K562 (cell line): ENCODE results near the gene ZNF500. TPM values are rescaled to one million over a fixed set of nuclear protein-coding genes. Genes with fewer than 3 reads are reported as not detected.

Experiments
- ATAC-seq: fragments of 200-7000 bp; cut with Tn5 transposase; 3 replicates; pipeline ENCODE4 v1.9.1; 2020; ENCODE audit warnings: moderate library complexity
- BruUV-seq: library from RNA; stranded (reverse); fragments of 400-500 nt; replicated peaks from 2 replicates; lab custom pipeline; 2021; lab: Mats Ljungman, UMichigan
- CTCF ChIA-PET: fragments of 300-600 bp; formaldehyde crosslinking; extraction: SDS; loops from one replicate; lab custom pipeline; 2021; ENCODE audit warnings: low intra/inter-chr PET ratio; lab: Yijun Ruan, JAX
- POLR2A ChIA-PET: fragments of 300-600, 350-650 bp; sonication (Branson Sonifier 250); formaldehyde crosslinking; extraction: SDS; loops from one replicate; lab custom pipeline; 2021; ENCODE audit warnings: antibody characterized with exemption, inconsistent platforms; lab: Yijun Ruan, JAX
- DNase-seq, 4 experiments: peaks; one replicate each; pipeline versions ENCODE4 v3.0.0 to v3.0.0-alpha.2; 2011 to 2018; ENCODE audit warnings: low spot score in 3 of 4, mixed read lengths in 3 of 4; ENCODE audit errors: extremely low read depth in 1 of 4
- FAIRE-seq: peaks from 2 replicates; lab custom pipeline; 2011; peaks lifted over from hg19 to GRCh38; lab: Jason Lieb, UNC
- H2AFZ ChIP-seq: 2 replicates; pipeline ENCODE4 v1.6.0; 2011; ENCODE audit warnings: low read depth, low read length, control low read depth, inconsistent platforms
- H3K27ac ChIP-seq: fragments of 200-600 bp; 3 replicates; pipeline ENCODE4 v1.8.0; 2011; ENCODE audit warnings: low read depth, mild to moderate bottlenecking, control low read depth, inconsistent platforms, low read length, moderate library complexity, mixed read lengths; ENCODE audit errors: extremely low read depth
- H3K27me3 ChIP-seq, 2 experiments: fragments of 300-600 bp in 1 of 2; 2 replicates in 1 of 2; 3 replicates in 1 of 2; pipeline versions ENCODE4 v1.6.0 to v1.8.0; 2011; ENCODE audit warnings: inconsistent platforms in 2 of 2, low read length in 2 of 2, mild to moderate bottlenecking in 1 of 2, mixed read lengths in 1 of 2, moderate library complexity in 1 of 2; ENCODE audit not compliant: control insufficient read depth in 2 of 2, insufficient read depth in 2 of 2
- H3K36me3 ChIP-seq: fragments of 300-600 bp; 3 replicates; pipeline ENCODE4 v1.8.0; 2011; ENCODE audit warnings: mild to moderate bottlenecking, low read length, inconsistent platforms; ENCODE audit not compliant: control insufficient read depth, insufficient read depth
- H3K4me1 ChIP-seq, 2 experiments: fragments of 200-600 bp in 1 of 2; replicated peaks in 1 of 2; 2 replicates in 1 of 2; 3 replicates in 1 of 2; pipeline versions ENCODE4 v1.5.1 to v1.8.0; 2011; ENCODE audit warnings: inconsistent platforms in 2 of 2, low read length in 2 of 2, mild to moderate bottlenecking in 1 of 2, mixed read lengths in 1 of 2, moderate library complexity in 1 of 2; ENCODE audit not compliant: control insufficient read depth in 2 of 2, insufficient read depth in 2 of 2
- H3K4me2 ChIP-seq: 2 replicates; pipeline ENCODE4 v1.6.1; 2011; ENCODE audit warnings: low read length, control low read depth, inconsistent platforms, mixed read lengths; ENCODE audit not compliant: insufficient read depth
- H3K4me3 ChIP-seq: fragments of 200-600 bp; sonication (generic), shearing (Covaris generic); 2 replicates; pipeline ENCODE4 v1.5.1; 2016; ENCODE audit warnings: control low read depth, inconsistent platforms
- H3K79me2 ChIP-seq: fragments of 200-600 bp; 3 replicates; pipeline ENCODE4 v1.8.0; 2011; ENCODE audit warnings: low read length, inconsistent platforms; ENCODE audit not compliant: control insufficient read depth, insufficient read depth
- H3K9ac ChIP-seq, 2 experiments: 2 replicates each; pipeline versions ENCODE4 v1.6.0 to v1.6.1; 2011; ENCODE audit warnings: low read depth in 2 of 2, low read length in 2 of 2, control low read depth in 1 of 2, inconsistent platforms in 1 of 2, mild to moderate bottlenecking in 1 of 2, mixed read lengths in 1 of 2; ENCODE audit not compliant: insufficient read depth in 1 of 2
- H3K9me1 ChIP-seq: one replicate; pipeline ENCODE4 v1.6.0; 2011; ENCODE audit warnings: inconsistent platforms, mild to moderate bottlenecking, low read length, moderate library complexity; ENCODE audit not compliant: control insufficient read depth, insufficient read depth
- H3K9me3 ChIP-seq: replicated peaks from 2 replicates; pipeline ENCODE4 v1.5.1; 2011; ENCODE audit warnings: low read depth, low read length, inconsistent platforms; ENCODE audit not compliant: control insufficient read depth, insufficient read depth
- H4K20me1 ChIP-seq: replicated peaks from 2 replicates; pipeline ENCODE4 v1.6.1; 2011; ENCODE audit warnings: low read length, inconsistent platforms, mixed read lengths; ENCODE audit not compliant: control insufficient read depth, insufficient read depth
- CGGBP1 ChIP-seq: fragments of 250-450 bp; sonication (Bioruptor Pico); IDR thresholded peaks from 2 replicates; pipeline ENCODE4 v1.9.0; 2021; ENCODE audit warnings: mild to moderate bottlenecking
- DMBX1 ChIP-seq: fragments of 250-450 bp; sonication (Bioruptor Pico); IDR thresholded peaks from 2 replicates; pipeline ENCODE4 v1.8.0; 2022; ENCODE audit warnings: inconsistent platforms, mild to moderate bottlenecking, moderate library complexity, borderline replicate concordance
- ESRRA ChIP-seq: fragments of 450-650 bp; IDR thresholded peaks from 2 replicates; pipeline ENCODE4 v1.6.1; 2014; ENCODE audit warnings: low read depth, mild to moderate bottlenecking, moderate library complexity, borderline replicate concordance
- NBN ChIP-seq: fragments of 450-650 bp; IDR thresholded peaks from 2 replicates; pipeline ENCODE4 v1.6.1; 2016; ENCODE audit warnings: low read depth, mild to moderate bottlenecking
- SMAD1 ChIP-seq: fragments of 150-350 bp; IDR thresholded peaks from 2 replicates; pipeline ENCODE4 v1.6.1; 2014; ENCODE audit warnings: low read length, low read depth; ENCODE audit not compliant: partially characterized antibody
- WGBS: fragments of 100-300 bp; shearing (Covaris generic); methylation state at CpG from one replicate; pipeline ENCODE4 v1.1.6; 2016; ENCODE audit warnings: low coverage, mixed read lengths; ENCODE audit not compliant: insufficient coverage; ENCODE audit errors: missing lambda C conversion rate; 5-methylcytosine and 5-hydroxymethylcytosine counted together
- in situ Hi-C: fragments of 300-500 bp; cut with MboI; formaldehyde crosslinking; loops from 4 replicates; pipeline ENCODE4 v1.15.0; 2018; ENCODE audit warnings: inconsistent platforms, mixed read lengths
- intact Hi-C: fragments of 100-400 bp; cut with micrococcal nuclease; formaldehyde crosslinking; loops from 2 replicates; pipeline ENCODE4 v1.14.2; 2022
- polyA plus RNA-seq, 8 experiments: library from polyadenylated mRNA; depleted of rRNA in 4 of 8; stranded (reverse) in 5 of 8; unstranded in 3 of 8; fragments of >200 nt; fragmentation: Nextera tagmentation in 2 of 8; fragmentation: Illumina TruSeq in 1 of 8; extraction: Ambion mirVana in 2 of 8; extraction: Trizol in 1 of 8; gene quantifications; 2 replicates each; pipeline versions ENCODE4 v1.2.1 to v1.2.3, GENCODE V29; 2011 to 2014; ENCODE audit warnings: inconsistent platforms in 1 of 8, missing spikeins in 1 of 8
- total RNA-seq, 7 experiments: library from RNA; depleted of rRNA in 6 of 7; stranded (reverse); fragments of >200 nt in 6 of 7; fragmentation: Illumina TruSeq in 2 of 7; extraction: Trizol in 2 of 7; gene quantifications; 2 replicates each; pipeline versions ENCODE4 v1.2.1 to v1.2.3, GENCODE V29; 2011 to 2021; ENCODE audit warnings: low replicate concordance in 1 of 7

ZNF500 gene
- total and polyA plus RNA-seq, 9 of the 15 experiments (the other 6 are each of a cell fraction or from before 2014, with no cell fraction given), result 0.80 to 20.8 (median 5.3) TPM

- ATAC-seq (no peak), FAIRE-seq (no peak), DNase-seq (no peak)
- 80% methylated on average over 18 of the region's 21 CpGs for WGBS
- H3K4me2 ChIP-seq, result no peak overlapping the region
- H3K4me1 ChIP-seq, result peaks cover 10 to 49% of the 10 kb centered on the region in 2 experiments; a peak in 4 of 5 replicates
- intact Hi-C loops (no loop called here), in situ Hi-C loops (no loop called here)
- no peaks in the 10 kb centered on the region for H3K9me1 ChIP-seq
- H3K79me2 ChIP-seq, result peaks cover 6% of the 10 kb centered on the region; the same call in 1 of the 3 replicates
- no peaks in the 10 kb centered on the region for H3K27me3 ChIP-seq
- ChIA-PET CTCF (no interaction called here), POLR2A (interaction anchor here (0.6 to 1.2 kb wide), 2 partner anchors 9 to 144 kb away, joined by 3 to 4 read pairs; partner anchors contain the start of gene SEPTIN12)
- no peak overlapping the region; a peak in 2 of 4 replicates for H3K9ac ChIP-seq
- 0 out of 3 replicates have a peak overlapping the region, but pooled peaks have one; percentile 39 for H3K27ac ChIP-seq
- BruUV-seq, result no TSS peak
- peaks cover 13% of the 10 kb centered on the region; the same call in 1 of the 3 replicates for H3K36me3 ChIP-seq
- H2AFZ ChIP-seq, result no peak overlapping the region
- no peaks in the 10 kb centered on the region for H4K20me1 ChIP-seq
- H3K9me3 ChIP-seq, result no peaks in the 10 kb centered on the region
- TF ChIP-seq DMBX1 (CRISPR knock-in tag), result no peak
- no peak for TF ChIP-seq SMAD1
- TF ChIP-seq ESRRA, result peak; percentile 57
- no peak for TF ChIP-seq CGGBP1
- no peak for TF ChIP-seq NBN
- no peak overlapping the region for H3K4me3 ChIP-seq
These were observed 30.2 kb upstream of the ZNF500 start for GRCh38 chr16:4796982-4797804.
